SK-N-SH (cell line): ENCODE results near the gene ALPL.

Experiments
- TF ChIP-seq, protein P1 (sequence below): fragments of 200-600 bp; sonication (generic); IDR thresholded peaks from 2 replicates; pipeline ENCODE4 v1.6.1; 2017; ENCODE audit warnings: antibody characterized with exemption, mild to moderate bottlenecking, moderate library complexity
- TF ChIP-seq, protein P2 (sequence below): IDR thresholded peaks from 2 replicates; pipeline ENCODE4 v1.4.0; 2012; ENCODE audit warnings: low read depth

DNA sequence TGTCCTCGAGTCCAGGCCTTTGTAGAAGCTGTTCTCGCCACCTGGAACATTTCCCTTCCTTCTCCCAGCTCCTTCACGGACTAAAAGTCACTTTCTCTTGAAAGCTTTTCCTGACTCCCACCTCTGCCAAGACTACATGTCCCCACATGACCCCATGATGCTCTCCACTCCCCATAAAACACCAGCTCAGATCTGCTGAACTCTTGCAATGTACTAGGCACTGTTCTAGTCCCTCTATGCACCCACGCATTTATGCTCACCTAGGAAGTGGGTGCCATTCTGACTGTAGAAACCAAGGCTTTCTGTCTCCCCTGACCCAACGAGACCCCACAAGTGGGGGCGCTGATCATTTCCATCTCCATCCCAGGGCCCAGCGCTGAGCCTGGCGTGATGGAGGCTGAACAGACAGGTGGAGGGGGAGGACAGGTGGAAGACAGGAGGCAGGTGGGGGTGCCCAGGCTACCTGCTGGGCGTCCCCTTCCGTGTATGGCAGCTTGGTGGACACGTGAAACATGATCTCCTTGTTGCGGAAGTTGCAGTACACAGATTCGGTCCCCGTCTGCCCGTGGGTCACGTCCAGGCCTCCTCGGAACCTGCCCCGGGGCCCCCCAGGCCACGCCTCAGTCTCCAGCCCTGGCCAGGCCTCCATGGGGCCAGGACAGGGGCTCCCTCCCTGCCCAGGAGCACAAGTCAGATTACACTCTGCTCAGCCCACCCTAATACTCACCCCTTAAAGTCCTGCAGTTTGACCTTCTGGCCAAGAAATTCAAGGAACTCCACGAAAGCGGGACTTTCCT lies 102.0 kb downstream of the ALPL start:
- TF ChIP-seq, protein P1, sequence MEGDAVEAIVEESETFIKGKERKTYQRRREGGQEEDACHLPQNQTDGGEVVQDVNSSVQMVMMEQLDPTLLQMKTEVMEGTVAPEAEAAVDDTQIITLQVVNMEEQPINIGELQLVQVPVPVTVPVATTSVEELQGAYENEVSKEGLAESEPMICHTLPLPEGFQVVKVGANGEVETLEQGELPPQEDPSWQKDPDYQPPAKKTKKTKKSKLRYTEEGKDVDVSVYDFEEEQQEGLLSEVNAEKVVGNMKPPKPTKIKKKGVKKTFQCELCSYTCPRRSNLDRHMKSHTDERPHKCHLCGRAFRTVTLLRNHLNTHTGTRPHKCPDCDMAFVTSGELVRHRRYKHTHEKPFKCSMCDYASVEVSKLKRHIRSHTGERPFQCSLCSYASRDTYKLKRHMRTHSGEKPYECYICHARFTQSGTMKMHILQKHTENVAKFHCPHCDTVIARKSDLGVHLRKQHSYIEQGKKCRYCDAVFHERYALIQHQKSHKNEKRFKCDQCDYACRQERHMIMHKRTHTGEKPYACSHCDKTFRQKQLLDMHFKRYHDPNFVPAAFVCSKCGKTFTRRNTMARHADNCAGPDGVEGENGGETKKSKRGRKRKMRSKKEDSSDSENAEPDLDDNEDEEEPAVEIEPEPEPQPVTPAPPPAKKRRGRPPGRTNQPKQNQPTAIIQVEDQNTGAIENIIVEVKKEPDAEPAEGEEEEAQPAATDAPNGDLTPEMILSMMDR, result no peak
- TF ChIP-seq, protein P2, sequence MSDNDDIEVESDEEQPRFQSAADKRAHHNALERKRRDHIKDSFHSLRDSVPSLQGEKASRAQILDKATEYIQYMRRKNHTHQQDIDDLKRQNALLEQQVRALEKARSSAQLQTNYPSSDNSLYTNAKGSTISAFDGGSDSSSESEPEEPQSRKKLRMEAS, result no peak
